ENCODE data around the gene FLNB.
"Not testable (repeated sequence)": the region's sequence is repeated elsewhere in the genome, so short reads cannot be mapped to it uniquely, and the experiment has no call there.

The FLNB gene

DNA sequence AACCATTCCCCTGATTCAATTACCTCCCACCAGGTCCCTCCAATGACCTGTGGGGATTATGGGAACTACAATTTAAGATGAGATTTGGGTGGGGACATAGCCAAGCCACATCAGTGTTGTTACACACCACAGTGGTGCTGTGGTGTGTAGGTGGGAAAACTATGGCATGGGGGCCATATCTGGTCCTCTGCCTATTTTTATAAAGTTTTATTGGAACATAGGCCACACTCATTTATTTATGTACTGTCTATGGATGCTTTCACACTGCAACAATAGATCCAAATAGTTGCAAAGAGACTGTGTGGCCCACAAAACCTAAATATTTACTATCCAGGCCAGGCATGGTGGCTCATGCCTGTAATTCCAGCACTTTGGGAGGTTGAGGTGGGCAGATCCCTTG lies 46.4 kb downstream of the FLNB start:
- no peak for DNase-seq (ENCODE audit: low spot score)

DNA sequence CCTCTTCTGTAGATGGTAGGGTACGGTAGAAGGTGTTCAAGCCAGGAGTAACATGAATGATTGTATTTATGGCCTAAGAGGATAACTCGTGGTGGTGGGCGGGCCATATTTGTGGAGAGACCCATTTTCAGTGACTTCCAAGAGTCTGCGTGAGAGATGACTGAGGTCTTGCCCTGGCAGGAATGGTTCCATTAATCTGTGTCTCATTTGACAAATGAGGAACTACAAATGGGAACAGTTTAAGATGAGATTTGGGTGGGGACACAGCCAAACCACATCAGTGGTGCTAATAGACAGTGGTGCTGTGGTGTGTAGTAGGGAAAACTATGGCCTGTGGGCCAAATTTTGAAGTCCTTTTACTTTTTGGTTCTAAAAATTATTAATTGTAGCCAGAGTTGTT lies 47.1 kb downstream of the FLNB start:
- DNase-seq (ENCODE audit: low spot score), result no peak

DNA sequence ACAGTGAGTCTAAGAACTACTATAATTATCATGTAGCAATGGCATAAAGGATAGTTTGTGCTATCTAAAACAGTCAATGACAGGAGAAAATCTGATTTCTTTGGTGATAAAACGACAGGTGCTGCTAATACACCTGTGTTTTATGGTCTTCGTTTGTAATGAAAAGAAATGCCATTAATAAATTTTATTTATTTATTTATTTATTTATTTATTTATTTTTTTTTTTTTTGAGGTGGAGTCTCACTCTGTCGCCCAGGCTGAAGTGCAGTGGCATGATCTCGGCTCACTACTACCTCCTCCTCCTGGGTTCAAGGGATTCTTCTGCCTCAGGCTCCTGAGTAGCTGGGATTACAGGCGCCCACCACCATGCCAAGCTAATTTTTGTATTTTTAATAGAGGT lies 47.7 kb downstream of the FLNB start:
- not testable (repeated sequence) for DNase-seq (ENCODE audit: low spot score)

DNA sequence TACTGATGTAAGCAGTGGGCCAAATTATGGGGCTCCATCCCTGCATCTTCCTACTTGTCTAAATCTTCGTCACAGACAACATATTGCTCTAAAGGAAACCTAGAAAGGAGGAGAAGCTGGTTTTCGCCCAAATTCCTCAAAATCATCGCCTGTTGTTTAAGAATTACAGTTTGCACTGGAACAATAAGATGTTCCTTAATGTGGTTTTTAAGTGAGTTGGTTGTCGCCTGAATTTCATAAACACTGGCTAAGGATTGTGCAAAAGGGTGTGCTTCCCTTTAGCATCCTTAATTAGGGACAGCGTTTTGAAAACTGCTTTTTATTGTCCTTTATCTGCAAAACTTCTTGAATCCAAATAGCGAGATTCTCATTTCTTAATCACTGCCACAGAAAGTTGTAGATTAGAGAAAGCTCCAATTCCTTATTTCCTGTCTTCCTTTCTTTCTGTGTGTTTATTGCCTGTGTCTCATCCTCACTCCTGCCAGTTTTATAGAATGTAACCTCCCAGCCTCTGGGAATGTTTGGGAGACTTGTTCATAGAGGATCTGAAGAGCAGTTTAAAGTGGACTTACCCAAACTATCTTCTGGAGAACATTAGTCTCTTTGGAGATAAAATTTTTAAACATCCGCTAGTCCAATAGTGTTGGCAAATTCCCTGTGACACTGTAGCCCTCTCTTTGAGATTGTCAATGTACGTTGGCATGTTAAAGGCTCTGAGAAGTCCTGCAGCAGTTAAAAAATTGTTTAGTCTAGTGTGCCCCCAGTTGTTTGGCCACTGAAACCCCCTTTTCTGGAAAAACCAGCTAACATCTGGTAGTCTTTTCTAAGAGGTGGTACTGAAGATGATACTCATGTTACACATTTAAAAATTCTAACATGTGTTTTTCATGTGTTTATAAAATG lies 50.4 kb downstream of the FLNB start:
- DNase-seq (ENCODE audit: low spot score), result no peak

DNA sequence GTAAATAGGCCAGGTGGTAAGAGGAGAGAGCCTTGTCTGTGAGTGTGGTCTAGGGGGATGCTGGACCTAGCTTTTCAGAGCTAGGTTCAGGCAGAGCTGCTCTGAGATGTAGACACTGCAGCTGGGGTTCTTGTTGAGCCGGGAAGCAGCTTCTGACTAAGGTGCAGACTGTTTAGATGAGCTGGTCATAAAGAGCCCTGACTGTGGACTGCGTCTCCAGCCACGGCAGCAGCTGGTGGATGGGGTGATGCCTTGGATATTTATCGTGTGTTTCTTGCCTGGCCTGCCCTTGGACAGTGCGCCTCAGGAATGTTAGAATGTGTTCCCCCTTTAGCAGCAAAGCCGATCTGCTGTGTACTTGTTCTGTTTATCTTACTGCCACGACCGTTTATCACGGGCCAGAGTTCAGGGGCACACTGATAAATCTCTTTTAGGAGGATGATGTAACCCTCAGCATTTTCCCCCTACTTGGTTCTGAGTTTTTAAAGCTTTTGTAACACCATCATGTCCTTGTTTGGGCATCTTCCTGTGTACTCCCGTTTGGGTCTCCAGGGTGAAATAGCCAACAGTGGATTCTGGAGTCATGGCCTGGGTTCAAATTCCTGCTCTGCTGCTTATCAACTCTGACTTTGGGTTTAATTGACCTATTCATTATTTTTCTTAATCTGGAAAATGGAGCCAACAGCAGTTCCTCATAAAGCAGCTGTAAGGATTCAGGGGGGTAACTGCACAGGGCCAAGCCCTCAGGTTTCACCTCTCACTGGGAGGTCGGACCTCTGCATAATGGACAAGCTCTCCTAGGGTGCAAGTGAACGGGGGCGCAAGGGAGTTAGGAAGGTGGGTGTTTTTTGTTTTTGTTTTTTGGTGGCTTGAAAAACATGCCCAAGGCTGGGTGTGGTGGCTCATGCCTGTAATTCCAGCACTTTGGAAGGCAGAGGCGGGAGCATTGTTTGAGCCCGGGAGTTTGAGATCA lies 51.4 kb downstream of the FLNB start:
- no peak for DNase-seq (ENCODE audit: low spot score)

DNA sequence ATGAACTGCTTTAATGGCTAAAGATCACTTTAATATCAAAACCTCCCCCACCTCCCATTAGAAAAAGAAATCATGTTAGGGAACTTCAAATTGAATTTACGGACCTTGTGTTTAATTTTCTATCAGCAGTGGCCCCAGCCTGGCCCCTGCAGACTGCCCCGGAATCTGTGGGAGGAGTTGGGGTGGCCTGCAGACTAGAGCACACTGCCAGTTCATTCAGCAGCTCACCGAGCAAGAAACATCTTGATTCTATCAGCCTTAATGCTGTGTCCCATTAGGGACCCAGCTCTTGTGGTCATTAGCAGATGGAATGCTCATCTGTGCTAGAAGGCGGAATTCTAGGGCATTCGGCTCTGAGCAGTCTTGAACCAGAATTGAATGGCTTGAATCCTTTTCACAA lies 54.2 kb downstream of the FLNB start:
- no peak for DNase-seq (ENCODE audit: low spot score)

DNA sequence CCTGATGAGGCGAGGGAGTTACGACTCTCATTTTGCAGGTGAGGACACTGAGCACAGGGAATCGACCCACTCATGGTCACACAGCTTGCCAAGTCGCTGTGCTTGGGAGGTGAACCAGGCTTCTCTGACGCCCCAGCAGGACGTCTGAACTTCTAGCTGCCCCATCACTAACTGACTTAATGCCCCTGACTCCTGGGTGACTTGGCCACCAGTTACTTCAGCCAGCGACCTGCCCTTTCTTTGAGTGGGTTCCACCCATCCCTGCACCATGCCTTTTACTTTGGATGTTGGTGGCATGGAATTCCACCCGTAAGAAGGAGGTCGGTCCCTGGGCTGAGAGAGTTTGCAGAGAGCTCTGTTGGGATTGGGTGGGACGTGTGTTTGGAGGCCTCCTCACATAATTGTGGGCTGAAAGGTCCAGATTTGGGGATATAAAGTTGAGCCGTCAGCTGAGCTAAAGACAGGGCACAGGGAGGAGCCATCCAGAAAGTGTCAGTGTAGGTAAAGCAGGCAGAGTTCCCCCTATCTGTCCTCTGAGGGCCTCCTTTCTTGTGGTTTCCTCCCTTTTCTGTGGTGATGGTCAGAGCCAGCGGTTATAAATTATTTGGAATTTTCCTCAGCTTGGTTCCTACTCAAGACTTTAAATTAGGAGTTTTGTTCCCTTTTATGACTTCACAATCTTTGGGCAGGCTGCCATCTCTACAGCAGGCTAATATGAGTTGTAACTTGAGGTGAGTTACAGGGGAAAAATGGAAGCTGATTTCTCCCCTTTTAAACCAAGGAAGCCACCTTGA lies 55.0 kb downstream of the FLNB start:
- DNase-seq (ENCODE audit: low spot score), result peak; percentile 31

DNA sequence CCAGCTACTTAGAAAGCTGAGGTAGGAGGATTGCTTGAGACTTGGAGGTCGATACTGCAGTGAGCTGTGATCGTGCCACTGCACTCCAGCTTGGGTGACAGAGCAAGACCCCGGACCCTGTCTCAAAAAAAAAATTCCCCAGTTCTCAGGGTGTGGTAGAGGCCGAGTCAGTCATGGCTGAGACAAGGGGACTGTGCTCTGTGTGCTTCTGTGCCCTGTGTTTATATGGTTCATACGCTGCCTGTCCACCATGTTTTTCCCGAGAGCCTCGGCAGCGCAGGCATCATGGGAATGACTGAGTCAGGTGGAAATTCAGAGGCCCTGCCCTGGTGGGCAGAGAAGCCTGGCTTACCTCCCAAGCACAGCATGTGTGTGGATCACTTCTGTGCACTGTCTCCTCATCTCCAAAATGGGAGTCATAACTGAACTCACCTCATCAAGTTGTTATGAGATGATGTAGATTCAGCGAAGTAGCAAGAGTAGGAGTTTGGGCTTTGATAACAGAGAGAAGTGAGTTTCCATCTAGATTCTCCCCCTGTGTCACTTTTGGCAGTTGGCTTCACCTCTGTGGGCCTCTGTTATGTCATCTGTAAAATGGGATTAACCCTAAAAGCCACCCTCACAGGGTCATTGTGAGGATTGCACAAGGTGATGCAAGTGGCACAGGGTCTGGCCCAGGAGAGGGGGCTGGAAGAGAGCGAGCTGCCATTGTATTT lies 56.9 kb downstream of the FLNB start:
- DNase-seq (ENCODE audit: low spot score), result no peak

DNA sequence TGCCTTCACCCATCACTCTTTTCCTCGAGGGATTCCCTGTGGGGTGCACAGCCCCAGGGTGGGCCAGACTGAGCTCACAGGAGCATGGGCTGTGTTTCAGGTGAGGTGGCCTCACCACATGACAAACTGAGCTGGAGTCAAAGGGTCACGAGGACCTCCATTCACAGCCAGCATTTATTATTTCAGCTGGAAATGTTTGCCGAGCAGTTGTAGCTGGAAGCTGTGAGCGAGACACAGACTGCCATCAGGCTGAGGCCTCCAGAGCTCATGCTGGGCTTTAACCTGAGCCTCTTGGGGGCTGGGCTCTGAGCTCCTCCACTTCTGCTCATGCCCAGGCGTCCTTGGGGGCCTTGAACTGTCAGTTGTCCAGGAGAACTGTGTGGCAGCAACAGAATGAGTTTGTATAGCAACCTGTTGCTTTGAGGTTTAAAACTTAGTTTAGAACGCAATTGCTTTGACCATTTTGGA lies 57.5 kb downstream of the FLNB start:
- no peak for DNase-seq (ENCODE audit: low spot score)

DNA sequence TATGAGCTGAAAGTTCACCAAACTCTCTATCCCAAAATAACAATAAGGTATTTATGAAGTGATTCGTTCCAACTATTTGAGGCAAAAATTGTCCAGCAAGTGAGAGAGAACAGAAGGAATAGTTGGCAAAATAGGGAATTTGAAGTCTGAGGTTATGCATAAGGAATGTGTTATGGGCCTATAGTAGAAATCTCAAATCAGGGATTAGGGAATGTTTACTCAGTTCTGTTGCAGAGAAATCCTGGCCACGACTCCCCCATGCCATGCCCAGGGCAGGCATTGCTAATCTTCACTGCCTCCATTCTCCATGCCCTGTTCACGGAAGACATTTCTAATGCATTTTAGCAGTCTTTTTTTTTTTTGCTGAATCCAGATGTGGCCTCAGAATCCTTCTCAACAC lies 58.6 kb downstream of the FLNB start:
- no peak for DNase-seq (ENCODE audit: low spot score)

DNA sequence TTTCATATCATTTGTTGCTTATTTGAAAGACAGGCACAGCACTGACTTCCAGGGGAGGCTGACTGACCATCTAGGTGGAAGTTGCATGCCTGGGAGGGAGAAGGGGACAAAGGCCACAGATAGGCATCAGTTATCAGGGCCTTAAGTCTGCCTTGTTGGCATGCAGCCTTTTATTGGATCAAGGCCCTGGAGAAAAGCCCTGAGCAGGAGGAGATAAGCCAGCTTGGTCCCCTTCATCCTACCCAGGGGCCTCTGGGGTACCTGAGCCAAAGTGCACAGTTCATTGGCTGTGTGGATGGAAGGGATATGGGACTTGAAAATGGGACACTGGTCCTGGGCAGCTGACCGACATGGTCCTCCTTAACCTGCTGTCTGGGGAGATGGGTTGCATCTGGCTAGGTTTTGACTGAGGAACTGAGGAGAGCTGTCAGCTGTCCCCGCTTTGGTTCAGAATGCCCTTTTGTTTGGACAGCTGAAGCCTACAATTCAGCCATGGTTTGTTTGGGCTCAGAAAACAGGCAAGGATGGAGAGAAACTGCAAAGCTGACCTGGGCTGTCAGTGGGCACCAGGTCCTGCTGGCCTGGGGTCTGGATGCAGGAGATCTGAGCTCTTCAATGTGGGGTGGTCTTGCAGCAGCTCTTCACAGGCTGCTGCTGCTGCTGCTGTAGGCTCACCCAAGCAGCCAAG lies 60.0 kb downstream of the FLNB start:
- no peak for DNase-seq (ENCODE audit: low spot score)

DNA sequence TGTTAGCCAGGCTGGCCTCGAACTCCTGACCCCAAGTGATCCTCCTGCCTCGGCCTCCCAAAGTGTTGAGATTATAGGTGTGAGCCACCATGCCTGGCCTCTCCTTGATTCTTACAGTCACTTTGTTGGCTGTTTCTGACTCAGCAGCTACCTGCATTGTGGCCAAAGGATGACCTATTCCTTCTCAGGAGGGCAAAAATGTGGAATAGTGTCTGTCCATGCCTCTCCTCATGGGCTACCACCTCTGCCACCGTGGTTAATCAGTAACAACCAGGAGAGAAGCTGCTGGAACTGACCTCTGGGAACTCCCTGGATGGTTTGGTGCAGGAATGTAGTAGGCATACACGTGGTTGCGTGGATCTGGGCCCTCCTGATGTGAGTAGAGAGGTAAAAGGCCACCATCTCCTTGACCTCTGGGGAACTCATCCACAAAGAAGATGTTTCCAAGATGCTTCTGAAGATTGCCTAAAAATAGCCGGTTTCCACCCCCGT lies 63.3 kb downstream of the FLNB start:
- no peak for DNase-seq (ENCODE audit: low spot score)

DNA sequence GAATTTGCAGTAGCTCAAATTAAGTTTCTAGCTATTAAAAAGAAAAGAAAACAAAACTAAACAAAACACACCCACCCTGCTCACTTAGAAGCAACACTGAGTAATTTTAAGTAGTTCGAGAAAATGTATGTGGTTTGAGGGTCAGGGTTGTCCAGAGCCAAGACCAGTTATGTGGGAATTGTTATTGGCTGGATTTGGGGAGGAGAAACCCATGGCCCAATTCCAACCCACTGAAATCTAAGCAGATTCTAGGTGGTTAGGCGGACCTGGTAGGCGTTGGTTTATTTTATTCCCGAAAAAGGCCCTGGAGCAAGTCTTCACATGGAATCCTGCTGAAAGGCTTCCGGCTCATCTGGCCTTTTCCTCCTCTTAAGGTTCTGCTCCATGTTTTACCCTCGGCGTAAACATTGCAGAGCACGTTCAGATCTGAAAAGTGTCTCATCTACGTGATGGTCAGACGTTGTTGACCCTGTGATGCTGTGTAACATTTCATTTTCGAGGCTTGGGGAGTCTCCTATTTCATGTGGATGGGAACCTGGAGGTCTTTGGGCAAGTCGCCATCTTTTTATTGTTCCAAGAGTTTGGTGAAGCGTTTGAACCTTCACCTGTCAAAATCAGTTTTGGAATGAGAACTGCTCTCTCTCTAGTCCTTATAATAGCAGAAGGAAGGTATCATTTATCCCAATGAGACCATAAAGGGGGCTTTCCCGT lies 64.0 kb downstream of the FLNB start:
- DNase-seq (ENCODE audit: low spot score), result no peak

DNA sequence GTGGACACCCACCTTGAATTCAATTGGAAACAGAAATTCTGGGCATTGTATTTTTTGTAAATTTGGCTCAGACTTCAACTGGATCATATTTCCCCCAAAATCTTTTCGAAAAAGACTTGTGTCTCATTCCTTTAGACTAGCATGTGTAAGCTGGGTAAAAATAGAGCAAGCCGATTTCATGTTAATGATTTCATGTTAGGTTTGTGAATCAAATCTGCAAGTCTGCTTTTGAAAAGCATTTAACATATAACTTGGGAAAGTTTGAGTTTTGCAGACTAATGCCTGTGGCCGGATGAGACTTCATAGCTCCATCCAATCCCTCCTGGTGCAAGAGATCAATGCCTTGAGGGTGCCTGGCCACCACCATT lies 64.5 kb downstream of the FLNB start:
- DNase-seq (ENCODE audit: low spot score), result no peak

DNA sequence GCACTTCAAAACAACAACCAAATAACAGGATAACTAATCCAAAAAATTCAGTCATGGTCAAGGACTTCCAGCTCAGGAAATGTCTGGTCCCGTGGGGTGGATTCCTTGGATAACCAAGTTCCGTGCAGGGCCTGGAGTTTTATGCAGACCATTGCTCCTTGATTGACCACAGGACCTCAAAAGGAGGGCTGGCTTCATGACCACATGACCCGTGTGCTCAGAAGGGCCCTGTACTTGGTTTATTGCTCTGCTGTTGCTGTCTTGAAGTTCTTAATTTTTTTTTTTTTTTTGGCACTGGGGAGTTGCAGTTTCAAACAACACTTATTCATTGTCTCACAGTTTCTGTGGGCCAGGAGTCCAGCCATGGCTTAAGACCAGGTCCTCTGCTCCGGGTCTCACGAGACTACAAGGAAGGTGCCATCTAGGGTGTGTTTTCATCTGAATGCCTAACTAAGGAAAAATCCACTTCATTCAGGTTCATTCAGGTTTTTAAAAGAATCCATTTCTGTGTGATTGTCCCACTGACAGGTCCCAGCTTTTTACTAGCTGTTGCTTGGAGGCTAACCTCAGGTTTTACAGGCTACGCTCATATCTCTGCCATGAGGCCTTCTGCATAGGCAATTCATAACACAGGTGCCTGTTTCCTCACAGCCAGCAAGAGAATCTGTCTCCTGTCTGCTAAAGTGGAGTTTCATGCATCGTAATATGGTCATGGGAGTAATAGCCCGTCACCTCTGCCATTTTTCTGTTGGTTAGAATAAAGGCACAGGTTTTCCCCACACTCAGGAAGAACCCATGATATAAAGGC lies 65.3 kb downstream of the FLNB start:
- no peak for DNase-seq (ENCODE audit: low spot score)

DNA sequence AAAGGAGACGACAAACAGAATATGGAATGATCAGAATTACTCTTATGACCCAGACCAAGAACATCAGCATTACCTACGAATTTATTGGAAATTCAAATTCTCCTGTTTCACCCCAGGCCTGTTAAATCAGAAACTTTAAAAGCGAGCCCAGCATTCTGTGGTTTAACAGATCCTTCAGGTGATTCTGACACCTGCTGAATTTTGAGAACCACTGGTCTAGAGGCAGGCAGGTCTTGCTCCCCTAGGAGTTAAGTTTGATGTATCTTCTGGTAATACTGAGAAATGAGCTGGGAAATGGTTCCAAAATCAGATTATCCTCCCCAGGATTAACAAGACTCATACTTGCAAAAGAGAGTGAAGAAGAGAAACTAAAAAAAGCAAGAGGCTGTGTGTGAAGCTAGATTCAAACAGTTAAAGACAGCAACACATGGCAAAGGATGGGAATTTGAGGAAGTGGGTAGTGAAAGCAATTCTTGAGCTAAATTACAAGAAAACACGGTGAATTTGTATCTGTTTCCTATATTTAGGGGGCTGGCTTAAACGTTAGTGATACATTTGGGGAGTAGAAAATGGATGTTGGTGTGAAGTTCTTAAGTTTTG lies 66.0 kb downstream of the FLNB start:
- DNase-seq (ENCODE audit: low spot score), result no peak

DNA sequence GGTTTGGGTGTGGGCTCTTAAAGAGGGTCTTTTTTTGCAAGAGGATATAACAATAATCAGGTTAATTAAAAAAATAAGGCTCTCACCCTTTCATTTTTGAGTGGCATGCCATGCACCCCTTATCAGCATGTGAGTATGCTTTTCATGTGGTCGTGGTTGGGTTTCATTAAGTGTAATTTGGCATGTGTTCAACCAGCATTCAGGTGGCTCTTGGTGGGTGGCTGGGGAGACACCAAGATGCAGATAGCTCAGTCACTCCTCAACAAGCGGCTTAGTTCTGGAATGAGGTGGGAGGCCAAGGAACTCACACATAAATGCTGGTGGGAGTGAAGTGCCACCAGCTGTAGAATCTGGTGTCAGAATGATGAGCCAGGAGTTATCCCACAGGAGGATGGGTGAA lies 66.8 kb downstream of the FLNB start:
- no peak for DNase-seq (ENCODE audit: low spot score)

DNA sequence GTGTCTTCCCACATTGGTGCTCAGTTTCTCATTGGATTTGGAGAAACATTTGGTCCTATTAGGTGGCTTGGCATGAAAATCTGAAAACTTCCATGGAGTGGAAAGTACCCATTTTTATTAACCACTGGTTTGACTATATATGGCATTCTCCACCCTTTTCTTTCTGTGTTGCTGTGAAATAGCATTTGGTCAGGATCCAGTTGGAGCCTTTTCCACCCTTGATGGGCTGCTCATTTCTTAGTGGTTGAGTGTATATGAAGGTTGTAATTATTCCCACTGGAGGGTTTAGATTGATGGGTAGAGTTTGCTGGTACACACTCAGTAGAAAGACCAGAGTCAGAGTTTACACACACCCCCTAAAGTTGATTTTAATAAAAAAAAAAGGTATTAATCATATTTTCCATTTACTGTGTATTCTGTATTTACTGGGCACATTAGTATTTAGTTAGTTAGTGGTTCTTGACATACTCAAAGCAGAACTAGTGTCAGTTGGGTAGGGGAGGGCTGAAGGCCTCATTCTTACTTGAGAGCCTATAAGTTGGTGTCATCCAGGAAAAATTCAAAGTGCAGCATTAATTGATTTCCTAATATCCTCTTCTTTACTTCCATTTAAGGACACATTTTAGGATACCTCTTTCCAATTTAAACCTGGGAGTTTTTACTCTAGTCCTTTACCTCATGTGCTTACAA lies 69.5 kb downstream of the FLNB start:
- DNase-seq (ENCODE audit: low spot score), result no peak

Data from LoVo (cell line).